GM19239 (cell line): ENCODE data around the gene KIAA2012.
A peak's percentile ranks its signal among the peaks of the same experiment; 100 is the strongest.
"Not testable (repeated sequence)": the region's sequence is repeated elsewhere in the genome, so short reads cannot be mapped to it uniquely, and the experiment has no call there.

Source experiments
- DNase-seq: peaks from one replicate; pipeline ENCODE4 v3.0.0; 2011; ENCODE audit warnings: low spot score; ENCODE audit not compliant: insufficient read length
- FAIRE-seq: peaks from 2 replicates; lab custom pipeline; 2011; peaks lifted over from hg19 to GRCh38; lab: Jason Lieb, UNC

Gene KIAA2012

DNA sequence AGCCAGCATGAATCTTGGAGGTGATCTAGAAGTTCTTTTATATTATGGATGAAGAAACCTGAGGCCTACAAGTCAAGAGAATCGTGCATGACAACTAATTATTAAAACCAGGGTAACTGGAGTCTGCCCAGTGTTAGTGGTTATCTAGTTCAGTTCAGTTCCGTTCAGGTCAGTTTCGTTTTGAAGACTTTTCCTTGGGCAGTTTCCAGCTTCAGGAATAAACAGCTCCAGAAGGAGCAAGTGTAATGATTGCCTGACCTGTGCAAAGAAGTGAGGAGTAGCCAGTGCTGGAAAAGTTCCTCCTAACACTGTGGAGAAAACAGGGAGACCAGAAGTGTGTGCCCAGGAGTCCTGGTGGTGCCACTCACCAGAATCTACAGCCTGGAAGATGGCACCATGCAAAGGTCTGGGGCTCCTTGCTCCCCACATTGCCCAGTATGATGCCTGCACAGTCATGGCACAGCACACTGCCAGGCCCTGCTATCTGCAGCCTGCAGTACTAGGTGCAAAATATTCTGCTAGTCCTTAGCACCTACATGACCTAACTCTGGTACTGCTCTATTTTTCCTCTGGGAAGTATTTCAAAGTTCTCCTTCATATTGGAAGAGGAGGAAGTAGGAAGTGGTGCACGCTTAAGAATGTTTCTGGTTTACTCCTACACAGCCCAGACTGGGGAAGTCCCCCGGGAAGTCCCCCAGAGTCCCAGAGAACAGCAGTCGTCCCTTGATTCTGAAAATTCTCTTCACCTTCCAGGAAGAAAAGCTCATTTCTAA is 99.6 kb downstream of the KIAA2012 start:
- DNase-seq (no peak), FAIRE-seq (peak; percentile 54)

DNA sequence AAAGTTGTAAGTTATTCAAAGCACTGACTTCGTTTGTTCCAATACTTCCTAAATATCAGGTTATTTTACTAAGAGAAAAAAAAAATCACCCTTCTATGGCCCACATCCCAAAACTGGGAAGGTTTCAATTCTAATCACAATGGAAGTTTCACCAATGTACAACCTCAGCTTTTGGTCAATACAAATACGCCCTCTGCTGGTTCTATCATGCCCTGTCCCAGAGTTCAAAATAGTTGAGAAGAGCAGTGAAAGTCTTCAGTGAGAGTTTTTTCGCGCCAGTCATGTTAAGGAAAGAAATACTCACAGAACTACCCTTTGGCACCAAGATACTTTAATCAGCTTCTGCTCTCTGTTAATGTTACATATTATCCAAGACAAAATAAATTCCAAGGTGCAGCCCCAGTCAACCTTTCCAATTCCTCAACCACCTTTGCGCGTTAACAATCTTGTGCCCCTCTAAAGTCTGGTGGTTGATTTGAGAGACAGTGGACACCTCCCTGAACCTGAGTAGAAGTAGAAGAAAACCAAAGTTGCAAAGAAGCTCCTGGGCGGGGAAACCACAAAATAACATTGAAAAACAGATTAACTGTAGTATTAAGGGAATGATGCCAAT is 105.4 kb downstream of the KIAA2012 start:
- DNase-seq (peak; percentile 37), FAIRE-seq (peak; percentile 90)

DNA sequence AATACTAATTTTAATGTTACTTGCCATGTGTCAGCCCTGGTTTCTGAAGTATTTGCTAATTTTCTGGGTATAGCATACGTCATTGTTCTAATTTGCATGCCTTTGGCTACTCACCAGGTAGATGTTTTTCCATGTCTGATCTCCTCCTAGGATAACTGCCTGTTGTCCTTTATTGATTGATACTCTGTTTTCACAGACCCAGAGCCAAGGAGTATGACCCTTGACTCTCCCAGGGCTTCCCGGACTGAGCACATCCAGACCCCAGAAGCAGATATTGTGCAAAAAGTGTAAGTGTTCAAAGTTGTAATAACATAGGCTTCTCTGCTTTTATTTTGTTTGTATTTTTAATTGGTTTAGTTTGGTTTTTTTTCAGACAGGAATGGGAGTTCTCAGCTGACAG is 111.5 kb downstream of the KIAA2012 start:
- FAIRE-seq = no peak
- no peak for DNase-seq

DNA sequence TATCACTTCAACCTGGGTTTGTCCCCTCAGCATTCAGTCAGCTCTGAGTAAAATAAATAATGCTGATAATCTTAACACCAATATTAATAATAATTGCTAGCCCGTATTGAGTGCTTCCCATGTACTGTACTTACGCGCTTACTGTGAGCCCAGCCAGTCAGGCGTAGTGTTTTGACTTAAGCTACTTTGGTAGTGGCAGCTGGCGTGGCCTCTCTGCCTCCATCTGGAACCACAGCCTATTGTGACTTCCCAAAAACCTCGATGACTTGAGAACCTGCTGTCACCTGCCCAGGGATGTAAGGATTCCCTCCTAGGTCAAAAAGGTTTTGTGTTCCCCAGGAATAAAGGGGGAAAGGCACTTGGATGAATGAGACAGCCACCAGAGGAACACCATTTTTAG is 112.1 kb downstream of the KIAA2012 start:
- FAIRE-seq (no peak), DNase-seq (no peak)

DNA sequence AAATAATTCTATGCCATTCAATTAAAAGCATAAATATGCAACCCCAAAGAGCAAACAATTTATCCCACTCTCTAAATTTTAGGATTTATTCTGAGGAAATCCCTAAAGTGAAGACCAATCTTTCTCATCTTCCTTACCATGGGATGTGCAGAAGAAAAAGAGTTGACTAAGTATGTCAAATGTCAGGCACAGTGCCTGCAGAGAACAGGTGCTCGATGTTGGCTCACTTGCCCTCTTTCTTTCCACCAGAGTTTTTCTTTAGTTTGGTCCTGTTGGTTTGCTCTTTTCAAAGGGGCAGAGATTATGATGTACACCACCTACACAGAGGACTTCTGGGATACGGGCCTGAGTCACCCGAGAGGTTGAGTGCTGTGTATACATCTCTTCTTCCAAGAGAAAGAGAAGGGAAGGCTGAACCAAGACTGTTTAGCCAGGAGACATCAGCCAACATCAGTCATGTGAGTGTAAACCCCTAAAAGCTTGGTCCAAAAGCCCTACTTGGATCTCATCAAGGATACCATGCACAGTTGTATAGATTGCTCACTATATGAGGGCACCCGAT is 113.7 kb downstream of the KIAA2012 start:
- DNase-seq (no peak), FAIRE-seq (no peak)

DNA sequence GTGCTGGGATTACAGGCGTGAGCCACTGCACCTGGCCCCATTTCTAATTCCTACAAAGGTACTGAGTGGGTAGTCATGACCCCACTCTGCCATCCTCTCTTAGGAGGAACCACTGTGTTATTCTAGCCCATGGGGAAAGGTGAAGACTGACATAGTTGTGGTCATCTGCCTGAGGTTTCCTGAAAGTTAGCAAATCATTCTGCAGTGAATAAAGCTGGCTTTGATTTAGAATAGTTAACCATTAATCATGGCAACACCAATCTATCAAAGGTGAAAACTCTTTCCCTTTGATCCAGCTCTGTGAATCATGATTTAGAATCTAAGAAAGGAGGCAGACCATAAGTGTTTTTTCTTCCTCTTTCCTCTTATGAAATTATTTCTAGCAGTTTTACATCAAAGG is 114.5 kb downstream of the KIAA2012 start:
- FAIRE-seq = no peak

DNA sequence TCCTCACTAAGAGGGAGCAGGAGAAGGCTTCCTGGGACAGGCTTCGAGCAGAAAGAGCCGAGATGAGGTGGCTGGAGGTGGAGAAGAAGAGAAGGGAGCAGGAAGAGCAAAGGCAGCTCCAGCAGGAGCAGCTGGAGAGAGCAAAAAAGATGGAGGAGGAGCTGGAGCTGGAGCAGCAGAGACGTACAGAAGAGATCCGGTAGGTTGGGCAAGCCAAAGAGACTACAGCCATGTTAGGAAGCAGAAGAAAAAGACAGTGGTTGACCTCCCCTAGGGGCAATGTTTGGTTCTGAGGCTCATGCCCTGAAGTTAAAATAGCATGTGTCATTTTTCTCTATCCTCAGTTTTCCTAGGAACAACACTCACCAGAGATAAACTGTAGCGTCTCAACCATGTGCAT is 120.2 kb downstream of the KIAA2012 start:
- DNase-seq = no peak
- FAIRE-seq = no peak

More for the DNA sequence above, 114.5 kb downstream of the KIAA2012 start:
- DNase-seq = no peak

DNA sequence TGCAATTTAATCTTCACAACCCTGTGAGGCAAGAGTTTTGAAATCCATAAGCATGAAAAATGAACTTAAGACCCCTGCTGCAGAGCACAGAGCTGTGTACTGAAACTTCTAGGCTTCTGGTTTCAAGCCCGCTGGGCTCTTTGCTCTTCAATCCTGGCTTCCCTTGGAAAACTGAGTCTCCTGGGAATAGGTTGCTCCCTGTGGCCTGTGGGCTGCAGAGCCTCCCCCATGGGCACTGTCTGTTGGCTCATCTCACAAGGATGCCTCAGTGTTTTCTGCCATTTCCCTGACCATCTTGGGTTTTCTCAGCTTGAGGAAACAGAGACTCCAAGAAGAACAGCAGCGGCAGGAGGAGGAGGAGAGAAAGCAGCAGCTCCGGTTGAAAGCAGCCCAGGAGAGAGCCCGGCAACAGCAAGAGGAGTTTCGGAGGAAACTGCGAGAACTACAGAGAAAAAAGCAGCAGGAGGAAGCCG is 120.9 kb downstream of the KIAA2012 start:
- FAIRE-seq (no peak), DNase-seq (no peak)

DNA sequence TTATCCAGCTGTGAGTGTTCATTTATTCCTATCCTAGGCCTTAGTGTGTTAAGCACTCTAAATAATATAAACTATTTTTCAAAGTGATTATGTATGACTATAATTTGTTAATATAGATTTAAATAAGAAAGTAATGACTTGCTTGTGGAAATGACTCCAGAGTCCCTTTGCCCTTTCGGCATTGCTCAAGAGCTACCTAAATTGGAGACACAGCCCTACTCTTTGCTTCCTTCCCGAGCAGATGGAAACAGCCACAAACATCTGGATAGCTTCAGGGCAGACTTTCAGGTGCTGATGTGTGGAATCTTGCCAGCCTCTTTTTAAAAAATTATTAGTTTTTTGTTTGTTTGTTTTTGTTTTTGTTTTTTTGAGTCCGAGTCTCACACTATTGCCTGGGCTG is 121.4 kb downstream of the KIAA2012 start:
- no peak for FAIRE-seq
- DNase-seq = no peak

DNA sequence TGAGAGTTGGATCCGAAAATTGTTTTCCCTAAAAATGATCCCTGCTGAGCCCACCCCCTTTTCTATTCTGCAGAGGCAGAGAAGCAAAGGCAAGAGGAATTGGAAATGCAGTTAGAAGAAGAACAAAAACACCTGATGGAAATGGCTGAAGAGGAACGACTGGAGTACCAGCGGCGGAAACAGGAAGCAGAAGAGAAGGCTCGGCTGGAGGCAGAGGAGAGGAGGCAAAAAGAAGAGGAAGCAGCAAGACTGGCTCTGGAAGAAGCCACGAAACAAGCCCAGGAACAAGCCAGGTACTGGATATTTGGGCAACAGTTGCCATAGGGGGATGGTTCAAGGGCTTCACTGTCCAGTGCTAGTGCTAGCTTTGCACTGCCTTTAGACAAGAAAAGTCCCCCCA is 123.7 kb downstream of the KIAA2012 start:
- DNase-seq = no peak
- FAIRE-seq = no peak

DNA sequence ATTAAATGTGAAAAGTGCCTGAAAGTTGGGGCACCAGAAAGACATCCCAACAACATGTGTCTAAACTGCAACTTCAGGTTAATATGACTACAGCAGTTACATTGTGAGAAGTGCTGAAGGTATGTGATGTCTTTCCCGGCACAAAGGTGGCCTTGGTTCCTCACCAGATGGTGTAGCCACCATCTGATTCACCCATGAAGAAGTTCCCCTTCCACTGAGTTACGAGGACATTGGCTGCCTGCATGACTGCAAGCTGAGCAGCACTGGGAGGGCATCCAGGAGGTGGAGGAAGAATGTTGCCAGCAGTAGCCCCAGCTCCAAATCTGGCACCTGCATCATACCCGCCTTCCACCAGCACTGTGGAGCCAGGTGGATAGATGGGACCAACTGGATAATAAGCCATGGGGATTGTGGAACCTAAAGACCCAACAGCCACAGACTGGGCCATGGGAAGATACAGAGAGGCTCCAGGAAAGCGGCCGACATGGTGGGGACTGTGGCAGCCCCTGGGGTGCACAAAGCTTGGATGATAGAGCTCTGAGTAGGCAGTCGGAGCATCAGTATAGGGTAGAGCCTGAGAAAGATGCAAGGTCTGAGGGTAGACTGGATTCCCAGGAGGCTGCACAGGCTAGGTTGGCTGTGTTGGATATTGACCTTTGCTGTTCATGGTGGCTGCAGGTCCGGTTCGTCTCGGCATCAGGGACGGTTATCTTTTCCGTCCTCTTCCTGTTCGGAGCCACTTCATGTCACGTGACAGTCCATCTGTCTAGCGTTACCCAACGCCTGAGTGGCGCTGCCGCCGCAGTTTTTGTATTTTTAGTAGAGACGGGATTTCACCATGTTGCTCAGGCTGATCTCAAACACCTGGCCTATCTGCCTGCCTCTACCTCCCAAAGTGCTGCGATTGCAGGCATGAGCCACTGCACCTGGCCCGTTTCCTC is 128.4 kb downstream of the KIAA2012 start:
- no peak for FAIRE-seq
- no peak for DNase-seq

DNA sequence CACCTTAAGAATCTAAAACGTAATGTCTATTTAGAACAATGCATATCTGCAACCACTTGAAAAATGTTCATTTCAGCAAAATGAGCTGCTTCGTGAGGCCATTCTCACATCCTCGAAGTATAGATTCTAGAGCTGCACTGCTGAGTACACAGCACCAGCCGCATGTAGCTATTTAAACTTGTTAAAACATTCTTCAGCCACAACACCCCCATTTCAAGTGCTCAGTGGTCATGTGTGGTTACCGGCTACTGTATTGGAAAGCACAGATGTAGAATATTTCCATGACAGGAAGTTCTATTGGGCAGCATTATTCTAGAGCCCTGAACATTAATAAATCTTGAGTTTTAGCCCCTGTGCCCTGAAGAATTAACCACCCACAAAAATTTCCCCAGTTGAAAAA is 130.3 kb downstream of the KIAA2012 start:
- FAIRE-seq (no peak), DNase-seq (no peak)

DNA sequence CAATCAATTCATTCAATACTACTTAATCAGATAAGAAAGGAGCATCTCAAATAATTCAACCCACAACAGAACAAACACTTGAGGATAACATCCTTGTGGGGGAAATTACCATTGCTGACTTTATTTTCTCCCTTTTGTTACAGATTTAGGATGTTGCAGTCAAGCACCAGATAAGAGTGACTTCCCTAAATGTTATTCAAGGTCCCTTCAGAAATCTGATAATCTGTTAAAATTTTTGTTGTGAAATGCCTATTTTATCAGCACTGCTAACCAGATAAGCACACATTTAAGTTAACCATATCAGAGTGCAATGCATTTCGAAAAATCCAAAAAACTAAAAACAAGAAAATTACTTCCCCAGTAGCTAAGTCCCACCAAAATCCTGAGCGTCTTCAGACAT is 131.8 kb downstream of the KIAA2012 start:
- FAIRE-seq = no peak
- DNase-seq = no peak

DNA sequence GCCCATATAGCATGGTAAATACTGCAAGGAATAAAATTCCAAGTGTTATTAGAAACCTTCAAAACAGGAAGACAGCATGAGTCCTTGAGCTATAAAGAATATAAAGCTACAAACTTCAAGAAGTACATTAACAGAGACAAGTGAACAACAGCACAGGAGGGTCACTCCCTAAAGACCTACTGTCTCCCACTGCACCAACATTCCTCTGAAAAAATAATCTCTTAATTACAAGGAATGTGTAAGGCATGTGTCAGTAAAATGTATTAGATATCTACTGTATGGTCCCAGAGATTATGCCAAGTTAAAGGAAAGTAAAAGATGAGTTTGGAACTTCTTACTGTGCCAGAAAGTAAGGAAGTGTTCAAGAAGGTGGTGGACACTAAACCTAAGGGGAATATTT is 135.5 kb downstream of the KIAA2012 start:
- no peak for FAIRE-seq

DNA sequence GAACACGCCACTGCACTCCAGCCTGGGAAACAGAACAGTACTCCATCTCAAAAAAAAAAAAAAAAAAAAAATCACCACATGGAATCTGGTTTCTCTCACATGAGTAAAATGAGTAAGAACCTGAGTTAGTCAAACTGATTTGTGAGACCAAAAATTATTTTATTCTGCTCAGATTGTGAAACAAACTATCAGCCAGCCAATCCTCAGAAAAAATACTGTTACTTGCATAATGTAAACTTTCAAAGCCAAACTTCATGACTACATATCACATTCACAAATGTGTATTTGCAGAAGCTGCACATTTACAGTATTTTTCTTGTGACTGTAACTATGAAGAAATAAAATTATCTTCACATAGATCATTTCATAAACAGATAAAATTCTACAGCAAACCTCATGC is 142.1 kb downstream of the KIAA2012 start:
- FAIRE-seq (no peak), DNase-seq (no peak)

More for the DNA sequence above, 135.5 kb downstream of the KIAA2012 start:
- DNase-seq = no peak

DNA sequence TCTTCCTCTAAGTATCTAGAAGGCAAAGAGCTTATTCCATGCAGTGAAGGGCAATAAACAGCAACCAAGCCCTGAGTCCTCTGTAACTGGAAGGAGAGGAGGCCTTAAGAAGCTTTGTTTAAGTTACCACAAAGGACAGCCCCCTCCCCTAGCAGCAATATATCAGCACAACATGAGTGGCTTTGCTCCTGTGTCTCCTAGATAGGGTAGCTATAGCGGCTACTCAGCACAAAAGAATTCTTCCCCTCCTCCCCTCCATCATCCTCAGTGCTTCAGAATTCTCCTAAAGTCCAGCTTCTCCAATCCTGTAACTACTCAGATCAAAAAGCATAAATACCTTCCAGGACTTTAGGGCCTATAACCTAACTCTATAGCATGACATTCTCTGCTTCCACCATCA is 148.8 kb downstream of the KIAA2012 start:
- no peak for FAIRE-seq
- DNase-seq = no peak

DNA sequence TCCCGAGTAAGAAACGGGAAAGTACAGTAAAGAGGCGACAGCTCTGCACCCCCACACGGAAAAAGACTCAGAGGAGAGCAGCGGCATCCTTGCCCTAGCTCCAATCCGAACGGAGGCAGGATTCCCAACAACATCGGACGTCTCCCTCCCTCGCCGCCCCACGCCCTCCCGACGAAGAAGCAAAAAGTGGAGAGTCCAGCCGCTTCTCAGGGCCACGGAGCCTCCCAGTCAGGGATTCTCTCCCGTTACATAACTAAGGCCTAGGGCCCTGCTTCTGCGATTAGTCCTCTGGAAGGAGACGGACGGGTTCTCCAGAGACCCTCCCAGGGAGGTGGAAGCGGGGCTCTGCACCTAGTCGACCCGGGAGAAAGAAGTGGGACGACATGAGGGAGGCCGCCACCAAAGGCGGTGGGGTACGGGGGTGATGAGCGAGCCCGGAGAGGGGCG is 164.8 kb downstream of the KIAA2012 start:
- DNase-seq = no peak
- no peak for FAIRE-seq

DNA sequence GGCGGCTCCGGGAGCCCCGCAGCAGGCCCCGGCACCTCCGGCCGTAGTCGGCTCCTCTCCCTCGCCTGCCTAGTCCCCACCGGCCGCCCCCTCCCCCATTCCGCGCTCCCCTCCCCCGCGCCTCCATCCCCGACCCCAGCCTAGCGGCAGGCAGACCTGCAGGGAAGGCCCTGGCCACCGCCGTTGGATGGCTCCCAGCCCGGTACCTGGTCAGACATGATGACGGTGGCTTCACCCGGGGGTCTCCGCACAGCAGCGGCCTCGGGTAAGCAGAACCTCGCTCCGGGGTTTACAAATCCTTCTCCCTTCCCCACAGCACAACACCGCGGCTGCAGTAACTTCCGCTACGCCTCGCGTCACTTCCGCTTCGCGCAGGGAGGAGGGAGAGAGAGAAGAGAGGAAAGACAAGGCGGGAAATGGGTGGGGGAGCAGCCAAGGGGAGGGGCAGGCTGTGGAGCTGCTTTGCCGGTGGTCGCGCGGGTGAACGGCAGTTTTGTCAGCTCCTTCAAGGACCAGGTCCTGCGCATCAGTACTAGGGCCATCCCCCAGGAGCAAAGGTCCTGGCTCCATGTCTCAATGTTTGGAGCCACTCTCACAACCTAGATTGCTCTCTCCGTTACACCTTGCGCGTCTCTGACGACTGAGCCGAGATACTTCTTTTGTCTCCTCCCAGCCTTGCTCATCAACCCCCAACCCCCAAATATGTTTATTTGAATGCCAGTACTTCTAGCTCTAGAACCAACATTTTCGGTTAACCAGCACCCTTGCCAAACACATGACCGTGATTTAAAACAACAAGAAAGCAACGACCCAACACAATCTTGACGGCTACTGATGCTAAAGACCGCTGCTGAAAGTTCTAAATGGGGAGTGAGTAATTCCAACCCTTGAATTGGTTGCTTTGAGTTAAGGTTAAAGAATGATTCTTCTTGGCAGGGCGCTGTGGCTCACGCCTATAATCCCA is 165.5 kb downstream of the KIAA2012 start, which contains the start of gene SUMO1:
TSS of gene SUMO1 (minus strand) at position 364 of the 964 bp plus-strand sequence. CDS start at position 218, 146 bp downstream.
- peak; percentile 83 for DNase-seq
- peak; percentile 92 for FAIRE-seq

DNA sequence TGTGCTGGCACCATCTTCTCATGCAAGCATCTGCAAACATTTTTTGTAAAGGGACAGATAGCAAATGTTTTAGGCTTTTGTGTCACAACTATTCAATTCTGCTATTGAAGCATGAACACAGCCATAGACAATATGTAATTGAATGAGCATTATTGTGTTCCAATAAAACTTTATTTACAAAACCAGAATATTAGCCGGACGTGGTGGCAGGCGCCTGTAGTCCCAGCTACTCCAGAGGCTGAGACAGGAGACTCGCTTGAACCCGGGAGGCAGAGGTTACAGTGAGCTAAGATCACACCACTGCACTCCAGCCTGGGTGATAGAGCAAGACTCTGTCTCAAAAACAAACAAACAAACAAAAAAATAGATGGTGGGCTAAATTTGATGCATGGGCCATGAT is 174.7 kb downstream of the KIAA2012 start:
- FAIRE-seq, DNase-seq: not testable (repeated sequence)
